CD4-positive, alpha-beta T cell (primary cell): ENCODE data around the gene OTOP3. TPM values are rescaled to one million over a fixed set of nuclear protein-coding genes. Genes with fewer than 3 reads are reported as not detected.

ENCODE experiments used
- ATAC-seq: fragments of 200-7000 bp; cut with Tn5 transposase; one replicate; pipeline ENCODE4 v1.10.0; 2022; ENCODE audit warnings: mild to moderate bottlenecking; ENCODE audit not compliant: poor library complexity
- CTCF ChIA-PET: fragments of 350-600 bp; sonication (Branson Sonifier 250); formaldehyde crosslinking; loops from one replicate; lab custom pipeline; 2021; ENCODE audit warnings: antibody characterized with exemption, inconsistent platforms; lab: Charles Lee
- POLR2A ChIA-PET: fragments of 350-600 bp; sonication (Branson Sonifier 250); formaldehyde crosslinking; loops from one replicate; lab custom pipeline; 2021; ENCODE audit warnings: antibody characterized with exemption, inconsistent platforms; lab: Charles Lee
- DNase-seq, 14 experiments: peaks; one replicate each; pipeline ENCODE4 v3.0.0-alpha.2; 2013 to 2020; ENCODE audit warnings: mixed read lengths in 2 of 14
- H3K27ac ChIP-seq, 2 donors: one replicate each; pipeline versions ENCODE4 v1.5.1 to v1.7.0; 2013; ENCODE audit warnings: low read length in 2 of 2, low read depth in 1 of 2, mild to moderate bottlenecking in 1 of 2
- H3K27me3 ChIP-seq, 2 experiments: 1 replicate in 1 of 2; 2 replicates in 1 of 2; pipeline versions ENCODE4 v1.6.1 to v1.7.0; 2013; ENCODE audit warnings: low read length in 2 of 2, control low read depth in 1 of 2, mild to moderate bottlenecking in 1 of 2, moderate library complexity in 1 of 2; ENCODE audit not compliant: insufficient read depth in 2 of 2, control insufficient read depth in 1 of 2
- H3K36me3 ChIP-seq: one replicate; pipeline ENCODE4 v1.6.1; 2013; ENCODE audit warnings: low read length, control low read depth; ENCODE audit not compliant: insufficient read depth
- H3K4me1 ChIP-seq: one replicate; pipeline ENCODE4 v1.6.1; 2013; ENCODE audit warnings: low read length, control low read depth; ENCODE audit not compliant: insufficient read depth
- H3K4me3 ChIP-seq: one replicate; pipeline ENCODE4 v1.5.1; 2013; ENCODE audit warnings: mild to moderate bottlenecking, low read length, moderate library complexity
- H3K9me3 ChIP-seq, 2 experiments: 1 replicate in 1 of 2; 2 replicates in 1 of 2; pipeline versions ENCODE4 v1.6.1 to v1.7.0; 2013; ENCODE audit warnings: low read length in 2 of 2, mild to moderate bottlenecking in 2 of 2, control low read depth in 1 of 2, moderate library complexity in 1 of 2; ENCODE audit not compliant: control insufficient read depth in 1 of 2, insufficient read depth in 1 of 2
- H3K27ac Mint-ChIP-seq: one replicate; pipeline ENCODE4 v1.8.0; 2020; ENCODE audit warnings: mixed read lengths
- H3K27me3 Mint-ChIP-seq: one replicate; pipeline ENCODE4 v1.8.0; 2021; ENCODE audit warnings: mixed read lengths
- H3K36me3 Mint-ChIP-seq: one replicate; pipeline ENCODE4 v1.8.0; 2021; ENCODE audit warnings: low read depth, mixed read lengths
- H3K4me1 Mint-ChIP-seq: one replicate; pipeline ENCODE4 v1.8.0; 2021; ENCODE audit warnings: low read depth, mixed read lengths
- H3K4me3 Mint-ChIP-seq: one replicate; pipeline ENCODE4 v1.8.0; 2020; ENCODE audit warnings: mild to moderate bottlenecking, mixed read lengths
- H3K9me3 Mint-ChIP-seq: one replicate; pipeline ENCODE4 v1.8.0; 2020; ENCODE audit warnings: mixed read lengths
- intact Hi-C, 2 experiments: fragments of 100-400 bp; cut with DNase I in 1 of 2; cut with micrococcal nuclease in 1 of 2; formaldehyde crosslinking; loops; one replicate each; pipeline versions ENCODE4 v1.15.1 to v1.9.0; 2023 to 2025; cut with DNase I, micrococcal nuclease
- total RNA-seq, 174 experiments: library from RNA in 2 of 174; stranded (reverse) in 2 of 174; gene quantifications; one replicate each; pipeline ENCODE4 v1.2.3 and lab custom pipeline; 2021 to 2026
- TF ChIP-seq, protein P1 (sequence below): fragments of 200-600 bp; IDR thresholded peaks from one replicate; pipeline ENCODE4 v1.8.0; 2022; ENCODE audit warnings: antibody characterized with exemption, mild to moderate bottlenecking

Gene OTOP3
- total RNA-seq, 2 experiments from 2014 or later: not detected

DNA sequence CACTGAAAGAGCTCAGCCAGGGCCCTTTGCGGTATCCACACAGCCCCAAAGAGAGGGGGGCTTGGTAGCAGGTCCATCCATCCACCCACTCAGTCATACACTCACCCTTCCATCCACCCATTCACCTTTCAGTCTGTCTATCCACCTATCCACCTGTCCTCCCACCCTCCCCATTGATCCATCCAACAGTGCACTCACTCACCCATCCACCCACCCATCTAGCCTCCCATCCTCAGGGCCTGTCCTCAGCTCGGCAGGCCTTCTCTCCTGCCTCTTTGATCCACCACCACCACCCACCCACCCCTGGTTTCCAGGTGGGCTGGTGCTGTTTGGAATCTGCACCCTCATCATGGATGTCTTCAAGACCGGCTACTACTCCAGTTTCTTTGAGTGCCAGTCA lies 10.5 kb upstream of the OTOP3 start:
- Mint-ChIP-seq H3K4me3 (peak overlapping the region; percentile 4), H3K36me3 (no peaks in the 10 kb centered on the region), H3K27ac (no peak overlapping the region), H3K4me1 (peaks cover 15% of the 10 kb centered on the region), H3K27me3 (peaks cover 81% of the 10 kb centered on the region), H3K9me3 (no peaks in the 10 kb centered on the region)
- no peak overlapping the region for H3K4me3 ChIP-seq
- ATAC-seq (no peak), DNase-seq (no peak)
- no peak overlapping the region for H3K27ac ChIP-seq
- intact Hi-C loops: no loop called here
- ChIA-PET POLR2A (no interaction called here), CTCF (interaction anchor here (2.1 kb wide), 1 partner anchor 36 kb away, joined by 8 read pairs; no protein-coding TSS in a partner anchor)
- H3K9me3 ChIP-seq: peaks cover 0 to 16% of the 10 kb centered on the region in 2 experiments
- TF ChIP-seq, protein P1, sequence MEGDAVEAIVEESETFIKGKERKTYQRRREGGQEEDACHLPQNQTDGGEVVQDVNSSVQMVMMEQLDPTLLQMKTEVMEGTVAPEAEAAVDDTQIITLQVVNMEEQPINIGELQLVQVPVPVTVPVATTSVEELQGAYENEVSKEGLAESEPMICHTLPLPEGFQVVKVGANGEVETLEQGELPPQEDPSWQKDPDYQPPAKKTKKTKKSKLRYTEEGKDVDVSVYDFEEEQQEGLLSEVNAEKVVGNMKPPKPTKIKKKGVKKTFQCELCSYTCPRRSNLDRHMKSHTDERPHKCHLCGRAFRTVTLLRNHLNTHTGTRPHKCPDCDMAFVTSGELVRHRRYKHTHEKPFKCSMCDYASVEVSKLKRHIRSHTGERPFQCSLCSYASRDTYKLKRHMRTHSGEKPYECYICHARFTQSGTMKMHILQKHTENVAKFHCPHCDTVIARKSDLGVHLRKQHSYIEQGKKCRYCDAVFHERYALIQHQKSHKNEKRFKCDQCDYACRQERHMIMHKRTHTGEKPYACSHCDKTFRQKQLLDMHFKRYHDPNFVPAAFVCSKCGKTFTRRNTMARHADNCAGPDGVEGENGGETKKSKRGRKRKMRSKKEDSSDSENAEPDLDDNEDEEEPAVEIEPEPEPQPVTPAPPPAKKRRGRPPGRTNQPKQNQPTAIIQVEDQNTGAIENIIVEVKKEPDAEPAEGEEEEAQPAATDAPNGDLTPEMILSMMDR: no peak
- peaks cover 47 to 56% of the 10 kb centered on the region in 2 experiments for H3K27me3 ChIP-seq
- no peaks in the 10 kb centered on the region for H3K36me3 ChIP-seq
- H3K4me1 ChIP-seq: peaks cover 25% of the 10 kb centered on the region

DNA sequence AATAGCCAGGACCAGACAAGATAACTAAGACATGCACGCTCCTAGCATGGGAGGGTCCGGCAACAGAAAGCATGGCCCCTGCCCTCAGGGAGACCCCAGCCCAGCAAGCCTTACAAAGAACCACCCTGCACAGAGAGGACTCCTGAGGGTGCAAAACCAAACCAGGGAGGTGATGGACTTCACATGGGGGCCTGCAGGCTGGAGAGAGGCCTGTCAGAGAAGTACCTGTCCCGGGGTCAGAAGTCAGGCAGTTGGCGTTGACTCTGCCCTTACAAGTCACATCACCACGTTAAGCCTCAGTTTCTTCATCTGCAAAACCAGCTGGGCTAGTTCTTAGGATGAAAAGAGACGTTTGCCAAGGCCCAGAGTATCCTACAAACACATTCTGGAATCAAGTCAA lies 6.9 kb upstream of the OTOP3 start:
- Histone ChIP-seq H3K27ac (no peak overlapping the region), H3K9me3 (peaks cover 0 to 16% of the 10 kb centered on the region in 2 experiments), H3K4me1 (peaks cover 11% of the 10 kb centered on the region), H3K27me3 (peaks cover 53 to 54% of the 10 kb centered on the region in 2 experiments), H3K36me3 (no peaks in the 10 kb centered on the region), H3K4me3 (no peak overlapping the region)
- H3K27me3 Mint-ChIP-seq: peaks cover 86% of the 10 kb centered on the region
- H3K4me1 Mint-ChIP-seq: peaks cover 8% of the 10 kb centered on the region
- ATAC-seq (no peak), DNase-seq (no peak)
- TF ChIP-seq, protein P1: no peak
- intact Hi-C loops: no loop called here
- H3K36me3 Mint-ChIP-seq: no peaks in the 10 kb centered on the region
- CTCF ChIA-PET: no interaction called here
- POLR2A ChIA-PET: no interaction called here
- H3K4me3 Mint-ChIP-seq: no peak overlapping the region
- H3K27ac Mint-ChIP-seq: no peak overlapping the region
- no peaks in the 10 kb centered on the region for H3K9me3 Mint-ChIP-seq

DNA sequence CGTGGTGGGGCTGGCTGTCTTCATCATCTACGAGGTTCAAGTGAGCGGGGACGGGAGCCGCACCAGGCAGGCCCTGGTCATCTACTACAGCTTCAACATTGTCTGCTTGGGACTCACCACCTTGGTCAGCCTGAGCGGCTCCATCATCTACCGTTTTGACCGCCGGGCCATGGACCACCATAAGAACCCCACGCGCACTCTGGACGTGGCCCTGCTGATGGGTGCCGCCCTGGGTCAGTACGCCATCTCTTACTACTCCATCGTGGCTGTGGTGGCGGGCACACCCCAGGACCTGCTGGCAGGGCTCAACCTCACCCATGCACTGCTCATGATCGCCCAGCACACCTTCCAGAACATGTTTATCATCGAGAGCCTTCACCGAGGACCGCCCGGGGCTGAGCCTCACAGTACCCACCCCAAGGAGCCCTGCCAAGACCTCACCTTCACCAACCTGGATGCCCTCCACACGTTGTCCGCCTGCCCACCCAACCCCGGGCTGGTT lies 5.1 kb upstream of the OTOP3 start:
- no peaks in the 10 kb centered on the region for H3K36me3 ChIP-seq
- DNase-seq (no peak), ATAC-seq (no peak)
- TF ChIP-seq, protein P1: no peak
- Mint-ChIP-seq H3K27me3 (peaks cover 80% of the 10 kb centered on the region), H3K27ac (no peak overlapping the region), H3K36me3 (no peaks in the 10 kb centered on the region), H3K4me3 (no peak overlapping the region), H3K9me3 (no peaks in the 10 kb centered on the region), H3K4me1 (no peaks in the 10 kb centered on the region)
- ChIA-PET POLR2A (no interaction called here), CTCF (no interaction called here)
- H3K4me1 ChIP-seq: peaks cover 2% of the 10 kb centered on the region
- H3K27me3 ChIP-seq: peaks cover 42 to 45% of the 10 kb centered on the region in 2 experiments
- intact Hi-C loops: loop anchor here in 1 of 2 experiments (10.0 kb wide), 1 partner anchor 506 kb away; no protein-coding TSS in a partner anchor
- peaks cover 0 to 10% of the 10 kb centered on the region in 2 experiments for H3K9me3 ChIP-seq
- H3K4me3 ChIP-seq: no peak overlapping the region
- H3K27ac ChIP-seq: no peak overlapping the region
